Endothelial cell of umbilical vein (primary cell): ENCODE results near the gene NTSR1. TPM values are rescaled to one million over a fixed set of nuclear protein-coding genes. Genes with fewer than 3 reads are reported as not detected.

Experiments
- BruUV-seq: library from RNA; stranded (reverse); fragments of 400-500 nt; replicated peaks from 2 replicates; lab custom pipeline; 2021; lab: Mats Ljungman, UMichigan
- CTCF ChIA-PET: fragments of 300-600, 350-600 bp; sonication (Branson Sonifier 250); formaldehyde crosslinking; loops from one replicate; lab custom pipeline; 2021; ENCODE audit warnings: antibody characterized with exemption, inconsistent platforms; lab: Charles Lee
- POLR2A ChIA-PET: fragments of 300-600, 350-600 bp; sonication (Branson Sonifier 250); formaldehyde crosslinking; loops from one replicate; lab custom pipeline; 2021; ENCODE audit warnings: antibody characterized with exemption, inconsistent platforms; lab: Charles Lee
- DNase-seq: peaks from one replicate; pipeline ENCODE4 v3.0.0-alpha.2; 2011; ENCODE audit warnings: low read depth, low spot score
- FAIRE-seq: peaks from 2 replicates; lab custom pipeline; 2011; peaks lifted over from hg19 to GRCh38; lab: Jason Lieb, UNC
- H2AFZ ChIP-seq: 2 replicates; pipeline ENCODE4 v1.6.0; 2012; ENCODE audit warnings: low read depth, low read length, control low read depth, inconsistent platforms
- H3K27ac ChIP-seq: 2 replicates; pipeline ENCODE4 v1.5.1; 2011; ENCODE audit warnings: low read depth, mild to moderate bottlenecking, control low read depth, low read length, moderate library complexity; ENCODE audit not compliant: insufficient read depth
- H3K27me3 ChIP-seq, 2 experiments: 2 replicates each; pipeline versions ENCODE4 v1.6.0 to v1.6.1; 2011; ENCODE audit warnings: low read length in 2 of 2, mixed read lengths in 1 of 2; ENCODE audit not compliant: control insufficient read depth in 2 of 2, insufficient read depth in 2 of 2
- H3K36me3 ChIP-seq, 2 experiments: 2 replicates in 1 of 2; 3 replicates in 1 of 2; pipeline ENCODE4 v1.5.1; 2011; ENCODE audit warnings: low read length in 2 of 2, mild to moderate bottlenecking in 1 of 2, moderate library complexity in 1 of 2; ENCODE audit not compliant: control insufficient read depth in 2 of 2, insufficient read depth in 2 of 2; ENCODE audit errors: extremely low read depth in 1 of 2
- H3K4me1 ChIP-seq: 3 replicates; pipeline ENCODE4 v1.5.1; 2011; ENCODE audit warnings: mild to moderate bottlenecking, low read length; ENCODE audit not compliant: control insufficient read depth, insufficient read depth; ENCODE audit errors: extremely low read depth
- H3K4me2 ChIP-seq: 2 replicates; pipeline ENCODE4 v1.6.1; 2011; ENCODE audit warnings: low read length, control low read depth, mixed read lengths; ENCODE audit not compliant: insufficient read depth
- H3K4me3 ChIP-seq, 3 experiments: fragments of 200-600 bp in 1 of 3; sonication (generic), shearing (Covaris generic) in 1 of 3; replicated peaks in 1 of 3; 2 replicates each; pipeline ENCODE4 v1.5.1; 2011 to 2016; ENCODE audit warnings: control low read depth in 3 of 3, low read length in 3 of 3, mild to moderate bottlenecking in 2 of 3, inconsistent platforms in 1 of 3, low read depth in 1 of 3, moderate library complexity in 1 of 3; ENCODE audit not compliant: insufficient read depth in 1 of 3
- H3K79me2 ChIP-seq: 2 replicates; pipeline ENCODE4 v1.6.0; 2012; ENCODE audit warnings: low read length, inconsistent platforms; ENCODE audit not compliant: control insufficient read depth, insufficient read depth
- H3K9ac ChIP-seq: replicated peaks from 2 replicates; pipeline ENCODE3; 2011; ENCODE audit warnings: low read length, control low read depth; ENCODE audit not compliant: insufficient read depth; ENCODE audit errors: extremely low read depth
- H3K9me1 ChIP-seq: replicated peaks from 3 replicates; pipeline ENCODE4 v1.6.0; 2011; ENCODE audit warnings: mild to moderate bottlenecking, low read length; ENCODE audit not compliant: control insufficient read depth, insufficient read depth; ENCODE audit errors: extremely low read depth
- H3K9me3 ChIP-seq: replicated peaks from 2 replicates; pipeline ENCODE4 v1.5.1; 2012; ENCODE audit warnings: low read length, inconsistent platforms; ENCODE audit not compliant: control insufficient read depth, insufficient read depth
- H4K20me1 ChIP-seq: replicated peaks from 2 replicates; pipeline ENCODE3; 2011; ENCODE audit warnings: mild to moderate bottlenecking, low read length; ENCODE audit not compliant: control insufficient read depth, insufficient read depth; ENCODE audit errors: extremely low read depth
- CTCF ChIP-seq, 2 donors: IDR thresholded peaks; 1 replicate in 1 of 2; 2 replicates in 1 of 2; pipeline ENCODE4 v1.5.1; 2011; ENCODE audit warnings: low read length in 2 of 2, mild to moderate bottlenecking in 2 of 2, moderate library complexity in 2 of 2, control low read depth in 1 of 2, inconsistent platforms in 1 of 2, low read depth in 1 of 2; ENCODE audit not compliant: insufficient read depth in 1 of 2; ENCODE audit errors: extremely low read depth in 1 of 2
- EZH2 ChIP-seq: IDR thresholded peaks from 2 replicates; pipeline ENCODE4 v1.6.1; 2012; ENCODE audit warnings: borderline replicate concordance, low read depth, mild to moderate bottlenecking, moderate library complexity, low read length, inconsistent platforms; ENCODE audit not compliant: severe bottlenecking
- FOS ChIP-seq: IDR thresholded peaks from 2 replicates; pipeline ENCODE4 v1.6.1; 2011; ENCODE audit warnings: mild to moderate bottlenecking, low read length, moderate library complexity, borderline replicate concordance; ENCODE audit not compliant: insufficient read depth
- GATA2 ChIP-seq: IDR thresholded peaks from 2 replicates; pipeline ENCODE4 v1.7.0; 2011; ENCODE audit warnings: low read depth, mild to moderate bottlenecking, moderate library complexity, mixed read lengths, low read length; ENCODE audit not compliant: insufficient read length, insufficient read depth
- JUN ChIP-seq: IDR thresholded peaks from 2 replicates; pipeline ENCODE4 v1.6.1; 2011; ENCODE audit warnings: borderline replicate concordance, low read depth; ENCODE audit not compliant: insufficient read length, insufficient read depth
- MYC ChIP-seq: IDR thresholded peaks from one replicate; pipeline ENCODE4 v1.6.1; 2011; ENCODE audit warnings: mild to moderate bottlenecking, low read depth, low read length
- POLR2A ChIP-seq: IDR thresholded peaks from 2 replicates; pipeline ENCODE4 v1.6.1; 2012; ENCODE audit warnings: low read depth, mild to moderate bottlenecking, control low read depth, low read length
- POLR2AphosphoS5 ChIP-seq: IDR thresholded peaks from 2 replicates; pipeline ENCODE4 v1.6.1; 2012; ENCODE audit warnings: low read depth, mild to moderate bottlenecking, control low read depth, low read length, moderate library complexity; ENCODE audit not compliant: insufficient read depth
- dilution Hi-C: fragments of 300-500 bp; cut with MboI; formaldehyde crosslinking; loops from one replicate; pipeline ENCODE4 v1.15.0; 2019; ENCODE audit warnings: low sequenced_read_pairs; ENCODE audit not compliant: extremely low pct_ligation_motif_present
- intact Hi-C: fragments of 100-400 bp; cut with micrococcal nuclease; formaldehyde crosslinking; loops from one replicate; pipeline ENCODE4 v1.10.0; 2022
- polyA plus RNA-seq, 4 experiments: library from polyadenylated mRNA; depleted of rRNA in 3 of 4; stranded (reverse) in 3 of 4; unstranded in 1 of 4; fragments of >200 nt; gene quantifications; 2 replicates each; pipeline versions ENCODE4 v1.2.1 to v1.2.3, GENCODE V29; 2011 to 2012; ENCODE audit warnings: missing spikeins in 1 of 4
- total RNA-seq: library from RNA; stranded (reverse); gene quantifications from 2 replicates; pipeline ENCODE4 v1.2.3, GENCODE V29; 2021

Gene NTSR1
- total and polyA plus RNA-seq, 2 donors (not counting 3 experiments of a cell fraction or from before 2014, with no cell fraction given) = 0.14 to 2.1 TPM

- H3K9me1 ChIP-seq = no peaks in the 10 kb centered on the region
- DNase-seq = no peak
- H3K4me1 ChIP-seq = peaks cover 10% of the 10 kb centered on the region
- H3K4me3 ChIP-seq = no peak overlapping the region
- no peaks in the 10 kb centered on the region for H3K79me2 ChIP-seq
- H3K9ac ChIP-seq = no peak overlapping the region
- no peaks in the 10 kb centered on the region for H4K20me1 ChIP-seq
- POLR2A ChIA-PET = no interaction called here
- dilution Hi-C loops (no loop called here), intact Hi-C loops (loop anchor here (2.0 kb wide), 1 partner anchor 114 kb away; no protein-coding TSS in a partner anchor)
- H3K9me3 ChIP-seq = no peaks in the 10 kb centered on the region
- no peaks in the 10 kb centered on the region for H3K36me3 ChIP-seq
- no TSS peak for BruUV-seq
- CTCF ChIA-PET = interaction anchor here (0.8 to 1.9 kb wide), 8 partner anchors 9 to 115 kb away, joined by 3 to 19 read pairs (median 5); no protein-coding TSS in a partner anchor
- TF ChIP-seq MYC = no peak
- no peak for TF ChIP-seq JUN
- TF ChIP-seq FOS = no peak
- TF ChIP-seq GATA2 = no peak
- no peak for TF ChIP-seq EZH2
- no peak for TF ChIP-seq CTCF (IDR thresholded peaks at IDR 0.05; ENCODE audit: extremely low read depth in 1 of 2, insufficient read depth in 1 of 2, low read depth in 1 of 2, low read length in 2 of 2)
- no peak for TF ChIP-seq POLR2A
- no peak for TF ChIP-seq POLR2AphosphoS5
- H3K4me2 ChIP-seq = no peak overlapping the region
- peak; percentile 46 for FAIRE-seq
- H2AFZ ChIP-seq = peak overlapping the region; percentile 18
- no peaks in the 10 kb centered on the region for H3K27me3 ChIP-seq
- no peak overlapping the region for H3K27ac ChIP-seq
These were observed 74.2 kb downstream of the NTSR1 start for GRCh38 chr20:62782893-62783278.
